ENCODE data around the gene ZNF829. TPM values are rescaled to one million over a fixed set of nuclear protein-coding genes. Genes with fewer than 3 reads are reported as not detected.

Gene ZNF829
- total and polyA plus RNA-seq, 2 of the 4 experiments (the other 2 are of a cell fraction), result 0.58 to 3.0 TPM

- no peak for TF ChIP-seq RAD21 (IDR thresholded peaks at IDR 0.05; ENCODE audit: low read length)
- TF ChIP-seq CEBPB (IDR thresholded peaks at IDR 0.05; ENCODE audit: low read depth, low read length), result no peak
- H3K4me2 ChIP-seq (ENCODE audit: low read depth, low read length), result no peak overlapping the region
- H3K23ac ChIP-seq (ENCODE audit: low read depth, low read length), result no peak overlapping the region
- no peak overlapping the region for H3K4me3 ChIP-seq (ENCODE audit: insufficient read depth, low read depth, low read length)
- no peak overlapping the region for H2BK120ac ChIP-seq (ENCODE audit: low read depth, low read length)
- no peak for DNase-seq
- no peak overlapping the region for H4K91ac ChIP-seq (ENCODE audit: insufficient read depth, low read depth, low read length)
- H3K9ac ChIP-seq (ENCODE audit: low read depth, low read length), result no peak overlapping the region
- H3K18ac ChIP-seq (ENCODE audit: low read depth, low read length), result no peak overlapping the region
- ChIA-PET CTCF (no interaction called here), POLR2A (ENCODE audit: unreplicated experiment) (no interaction called here)
- no peak overlapping the region for H4K8ac ChIP-seq (ENCODE audit: low read depth in 2 of 2, low read length in 2 of 2)
- no peak overlapping the region for H4K5ac ChIP-seq (ENCODE audit: low read depth, low read length)
- H2AFZ ChIP-seq (replicated peaks; ENCODE audit: low read length, poor library complexity), result no peak overlapping the region
- no peak overlapping the region for H3K56ac ChIP-seq (ENCODE audit: extremely low read depth, insufficient read depth, low read length)
- H3K79me1 ChIP-seq (ENCODE audit: low read depth in 1 of 2, low read length in 2 of 2), result peaks cover 9 to 22% of the 10 kb centered on the region in 2 experiments
- dilution Hi-C loops (cut with HindIII; ENCODE audit: low sequenced_read_pairs, unreplicated experiment), result no loop called here
- no TSS peak for BruUV-seq (replicated peaks)
- no peak overlapping the region for H3K27ac ChIP-seq (ENCODE audit: insufficient read depth, low read length)
- no CpG with 5 or more reads among the region's 1 CpG for WGBS, 2 experiments (ENCODE audit: extremely low coverage in 2 of 2, insufficient read length in 1 of 2)
- no peak overlapping the region for H3K14ac ChIP-seq (replicated peaks; ENCODE audit: low read depth, low read length)
- H2AK9ac ChIP-seq (replicated peaks; ENCODE audit: low read depth, low read length, poor library complexity), result no peak overlapping the region
- H4K20me1 ChIP-seq (ENCODE audit: insufficient read depth, low read length), result no peaks in the 10 kb centered on the region
- peaks cover 5% of the 10 kb centered on the region; the same call in 1 of the 2 replicates for H3K9me3 ChIP-seq (ENCODE audit: control insufficient read depth, insufficient read depth, low read length)
- H3K9me1 ChIP-seq (ENCODE audit: insufficient read depth, low read length), result peaks cover 6% of the 10 kb centered on the region
- no peak overlapping the region for H2AK5ac ChIP-seq (ENCODE audit: low read depth, low read length)
- ATAC-seq (ENCODE audit: low read depth), result no peak
- intact Hi-C loops (cut with micrococcal nuclease), result no loop called here
- H2BK20ac ChIP-seq (ENCODE audit: low read depth, low read length), result no peak overlapping the region
- in situ Hi-C loops (cut with MboI; ENCODE audit: low sequenced_read_pairs), result no loop called here
- peaks cover 4% of the 10 kb centered on the region for H3K36me3 ChIP-seq (ENCODE audit: control insufficient read depth, insufficient read depth, low read length)
- H2BK15ac ChIP-seq (ENCODE audit: low read depth, low read length), result no peak overlapping the region
- H3K4me1 ChIP-seq (ENCODE audit: control insufficient read depth, insufficient read depth, low read length), result 0 out of 2 replicates have a peak, but pooled peaks cover 2% of the 10 kb centered on the region
- no peak overlapping the region for H3K4ac ChIP-seq (ENCODE audit: low read depth, low read length)
- H2BK5ac ChIP-seq (ENCODE audit: low read depth, low read length, poor library complexity, severe bottlenecking), result no peak overlapping the region
- no peaks in the 10 kb centered on the region for H3K27me3 ChIP-seq (ENCODE audit: control insufficient read depth, insufficient read depth, low read length)
Observed at GRCh38 chr19:36847968-36848367, 68.1 kb downstream of the ZNF829 start.
